Measurements from ENCODE around the gene COA7.

- TF ChIP-seq, protein P1, sequence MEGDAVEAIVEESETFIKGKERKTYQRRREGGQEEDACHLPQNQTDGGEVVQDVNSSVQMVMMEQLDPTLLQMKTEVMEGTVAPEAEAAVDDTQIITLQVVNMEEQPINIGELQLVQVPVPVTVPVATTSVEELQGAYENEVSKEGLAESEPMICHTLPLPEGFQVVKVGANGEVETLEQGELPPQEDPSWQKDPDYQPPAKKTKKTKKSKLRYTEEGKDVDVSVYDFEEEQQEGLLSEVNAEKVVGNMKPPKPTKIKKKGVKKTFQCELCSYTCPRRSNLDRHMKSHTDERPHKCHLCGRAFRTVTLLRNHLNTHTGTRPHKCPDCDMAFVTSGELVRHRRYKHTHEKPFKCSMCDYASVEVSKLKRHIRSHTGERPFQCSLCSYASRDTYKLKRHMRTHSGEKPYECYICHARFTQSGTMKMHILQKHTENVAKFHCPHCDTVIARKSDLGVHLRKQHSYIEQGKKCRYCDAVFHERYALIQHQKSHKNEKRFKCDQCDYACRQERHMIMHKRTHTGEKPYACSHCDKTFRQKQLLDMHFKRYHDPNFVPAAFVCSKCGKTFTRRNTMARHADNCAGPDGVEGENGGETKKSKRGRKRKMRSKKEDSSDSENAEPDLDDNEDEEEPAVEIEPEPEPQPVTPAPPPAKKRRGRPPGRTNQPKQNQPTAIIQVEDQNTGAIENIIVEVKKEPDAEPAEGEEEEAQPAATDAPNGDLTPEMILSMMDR (IDR thresholded peaks at IDR 0.05 in 8 of 11, conservative IDR thresholded peaks at IDR 0.05 in 3 of 11) = no peak
- no peak for TF ChIP-seq POLR2AphosphoS5 (IDR thresholded peaks at IDR 0.05)
Measured at GRCh38 chr1:52670604-52671003, 27.5 kb downstream of the COA7 start.
